RWPE1 (cell line): Measurements from ENCODE around the gene DNAJB1.
A peak's percentile ranks its signal among the peaks of the same experiment; 100 is the strongest.

Source experiments
- CTCF ChIA-PET: fragments of 350-600 bp; sonication (Branson Sonifier 250); formaldehyde crosslinking; extraction: SDS; loops from one replicate; lab custom pipeline; 2021; lab: Yijun Ruan, JAX
- POLR2A ChIA-PET: fragments of 400-600 bp; formaldehyde crosslinking; extraction: SDS; loops from one replicate; lab custom pipeline; 2020; ENCODE audit warnings: antibody characterized with exemption; ENCODE audit not compliant: low non-redundant PET; lab: Yijun Ruan, JAX
- DNase-seq: peaks from one replicate; pipeline ENCODE4 v3.0.0; 2012; ENCODE audit warnings: low spot score
- H3K27ac ChIP-seq: fragments of 450-650 bp; 2 replicates; pipeline ENCODE4 v1.5.1; 2017
- CTCF ChIP-seq: fragments of 450-650 bp; conservative IDR thresholded peaks from 2 replicates; pipeline ENCODE4 v1.5.1; 2017; ENCODE audit warnings: low read depth, mild to moderate bottlenecking

Gene DNAJB1

GRCh38 chr19:14559916-14560775 is 41.9 kb upstream of the DNAJB1 start:
- DNase-seq = no peak
- ChIA-PET CTCF (interaction anchor here (0.5 to 1.2 kb wide), 4 partner anchors 10 to 85 kb away, joined by 3 to 4 read pairs (median 3); partner anchors contain the start of gene PTGER1), POLR2A (interaction anchor here (0.5 to 0.7 kb wide), 3 partner anchors 12 to 168 kb away, joined by 3 read pairs; no protein-coding TSS in a partner anchor)
- H3K27ac ChIP-seq = peak overlapping the region; percentile 100
- no peak for TF ChIP-seq CTCF

- POLR2A ChIA-PET = no interaction called here
- TF ChIP-seq CTCF = no peak
- CTCF ChIA-PET = no interaction called here
- no peak for DNase-seq
- H3K27ac ChIP-seq = peak overlapping the region; percentile 100
These were observed 40.3 kb upstream of the DNAJB1 start for GRCh38 chr19:14558370-14559066.

GRCh38 chr19:14556662-14557188 is 38.5 kb upstream of the DNAJB1 start:
- CTCF ChIA-PET = interaction anchor here (0.6 to 1.9 kb wide), 8 partner anchors 15 to 699 kb away, joined by 3 to 10 read pairs (median 6); partner anchors contain the start of genes DNAJB1 and NDUFB7
- POLR2A ChIA-PET = interaction anchor here (0.5 kb wide), 1 partner anchor 49 kb away, joined by 3 read pairs; no protein-coding TSS in a partner anchor
- peak; percentile 99 for TF ChIP-seq CTCF
- DNase-seq = peak; percentile 70
- peak overlapping the region; percentile 100 for H3K27ac ChIP-seq

GRCh38 chr19:14555918-14556661 is 37.9 kb upstream of the DNAJB1 start:
- DNase-seq = no peak
- CTCF ChIA-PET = interaction anchor here (0.6 to 1.9 kb wide), 8 partner anchors 16 to 698 kb away, joined by 3 to 10 read pairs (median 6); partner anchors contain the start of genes DNAJB1 and NDUFB7
- TF ChIP-seq CTCF = no peak
- H3K27ac ChIP-seq = peak overlapping the region; percentile 100
- POLR2A ChIA-PET = interaction anchor here (0.5 kb wide), 1 partner anchor 48 kb away, joined by 3 read pairs; no protein-coding TSS in a partner anchor

GRCh38 chr19:14554382-14554812 is 36.2 kb upstream of the DNAJB1 start:
- peak overlapping the region; percentile 100 for H3K27ac ChIP-seq
- POLR2A ChIA-PET = interaction anchor here (0.6 to 1.2 kb wide), 5 partner anchors 36 to 604 kb away, joined by 3 to 9 read pairs (median 4); partner anchors contain the start of gene DNAJB1
- CTCF ChIA-PET = interaction anchor here (0.6 to 1.5 kb wide), 6 partner anchors 32 to 82 kb away, joined by 3 to 7 read pairs (median 4); no protein-coding TSS in a partner anchor

More at GRCh38 chr19:14554382-14554812, 36.2 kb upstream of the DNAJB1 start:
- no peak for DNase-seq
- TF ChIP-seq CTCF = peak; percentile 32; the same call in 1 of the 2 replicates
